Esophagus muscularis mucosa (tissue), 3 donors: ENCODE results near the gene RPS6KA2.
"Not testable (repeated sequence)": the region's sequence is repeated elsewhere in the genome, so short reads cannot be mapped to it uniquely, and the experiment has no call there.

Source experiments
- POLR2A ChIP-seq: fragments of 450-650 bp; IDR thresholded peaks from one replicate; pipeline ENCODE4 v1.6.1; 2017; ENCODE audit warnings: antibody characterized with exemption, moderate library complexity, mild to moderate bottlenecking, low read depth
- TF ChIP-seq, protein P1 (sequence below), 3 experiments: fragments of 200-600 bp in 2 of 3; fragments of 450-650 bp in 1 of 3; sonication (generic) in 2 of 3; IDR thresholded peaks; one replicate each; pipeline ENCODE4 v1.5.1; 2017 to 2019; ENCODE audit warnings: antibody characterized with exemption in 3 of 3, mild to moderate bottlenecking in 2 of 3, moderate library complexity in 1 of 3

DNA sequence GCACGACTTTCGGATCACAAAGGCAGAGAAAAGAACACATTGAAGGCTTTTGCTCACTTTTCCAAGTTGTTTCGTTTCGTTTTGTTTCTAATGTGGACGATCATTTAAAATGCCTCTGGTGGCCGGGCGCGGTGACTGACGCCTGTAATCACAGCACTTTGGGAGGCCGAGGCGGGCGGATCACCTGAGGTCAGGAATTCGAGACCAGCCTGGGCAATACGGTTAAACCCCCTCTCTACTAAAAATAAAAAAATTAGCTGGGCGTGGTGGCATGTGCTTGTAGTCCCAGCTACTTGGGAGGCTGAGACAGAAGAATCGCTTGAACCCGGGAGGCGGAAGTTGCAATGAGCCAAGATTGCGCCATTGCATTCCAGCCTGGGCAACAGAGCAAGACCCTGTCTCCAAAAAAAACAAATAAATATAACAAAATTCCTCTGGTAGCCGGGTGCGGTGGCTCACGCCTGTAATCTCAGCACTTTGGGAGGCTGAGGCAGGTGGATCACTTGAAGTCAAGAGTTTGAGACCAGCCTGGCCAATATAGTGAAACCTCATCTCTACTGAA is 243.2 kb downstream of the RPS6KA2 start:
- TF ChIP-seq, protein P1, sequence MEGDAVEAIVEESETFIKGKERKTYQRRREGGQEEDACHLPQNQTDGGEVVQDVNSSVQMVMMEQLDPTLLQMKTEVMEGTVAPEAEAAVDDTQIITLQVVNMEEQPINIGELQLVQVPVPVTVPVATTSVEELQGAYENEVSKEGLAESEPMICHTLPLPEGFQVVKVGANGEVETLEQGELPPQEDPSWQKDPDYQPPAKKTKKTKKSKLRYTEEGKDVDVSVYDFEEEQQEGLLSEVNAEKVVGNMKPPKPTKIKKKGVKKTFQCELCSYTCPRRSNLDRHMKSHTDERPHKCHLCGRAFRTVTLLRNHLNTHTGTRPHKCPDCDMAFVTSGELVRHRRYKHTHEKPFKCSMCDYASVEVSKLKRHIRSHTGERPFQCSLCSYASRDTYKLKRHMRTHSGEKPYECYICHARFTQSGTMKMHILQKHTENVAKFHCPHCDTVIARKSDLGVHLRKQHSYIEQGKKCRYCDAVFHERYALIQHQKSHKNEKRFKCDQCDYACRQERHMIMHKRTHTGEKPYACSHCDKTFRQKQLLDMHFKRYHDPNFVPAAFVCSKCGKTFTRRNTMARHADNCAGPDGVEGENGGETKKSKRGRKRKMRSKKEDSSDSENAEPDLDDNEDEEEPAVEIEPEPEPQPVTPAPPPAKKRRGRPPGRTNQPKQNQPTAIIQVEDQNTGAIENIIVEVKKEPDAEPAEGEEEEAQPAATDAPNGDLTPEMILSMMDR (IDR thresholded peaks at IDR 0.05) = peak in 1 of 3 experiments; percentile 34
- not testable (repeated sequence) for TF ChIP-seq POLR2A
